Activated T-helper 17 cell treated with anti-CD3 and anti-CD28 coated beads, Interleukin-2, amount 50 U/mL, for 72 hours (primary cell): ENCODE results near the gene PLPP1. TPM values are rescaled to one million over a fixed set of nuclear protein-coding genes. Genes with fewer than 3 reads are reported as not detected.
"Not testable (repeated sequence)": the region's sequence is repeated elsewhere in the genome, so short reads cannot be mapped to it uniquely, and the experiment has no call there.

Experiments
- ATAC-seq: fragments of 150-1000 bp; cut with Tn5 transposase; replicated peaks from 2 replicates; pipeline ENCODE4 v1.10.0; 2021; ENCODE audit warnings: mild to moderate bottlenecking, moderate library complexity
- H3K27ac Mint-ChIP-seq: one replicate; pipeline ENCODE4 v1.8.0; 2022; ENCODE audit warnings: mixed read lengths
- H3K27me3 Mint-ChIP-seq: one replicate; pipeline ENCODE4 v1.8.0; 2022; ENCODE audit warnings: mixed read lengths
- H3K36me3 Mint-ChIP-seq: one replicate; pipeline ENCODE4 v1.8.0; 2022; ENCODE audit warnings: low read depth, mild to moderate bottlenecking, mixed read lengths
- H3K4me1 Mint-ChIP-seq: one replicate; pipeline ENCODE4 v1.8.0; 2022; ENCODE audit warnings: mixed read lengths
- H3K4me3 Mint-ChIP-seq: one replicate; pipeline ENCODE4 v1.8.0; 2022; ENCODE audit warnings: mild to moderate bottlenecking, mixed read lengths
- H3K9me3 Mint-ChIP-seq: one replicate; pipeline ENCODE4 v1.8.0; 2022; ENCODE audit warnings: mixed read lengths
- total RNA-seq, 2 donors: library from RNA; stranded (reverse); gene quantifications; one replicate each; pipeline ENCODE4 v1.2.3, GENCODE V29; 2022

The PLPP1 gene
- total RNA-seq, 2 donors from 2014 or later, result 4.8 to 9.7 TPM

DNA sequence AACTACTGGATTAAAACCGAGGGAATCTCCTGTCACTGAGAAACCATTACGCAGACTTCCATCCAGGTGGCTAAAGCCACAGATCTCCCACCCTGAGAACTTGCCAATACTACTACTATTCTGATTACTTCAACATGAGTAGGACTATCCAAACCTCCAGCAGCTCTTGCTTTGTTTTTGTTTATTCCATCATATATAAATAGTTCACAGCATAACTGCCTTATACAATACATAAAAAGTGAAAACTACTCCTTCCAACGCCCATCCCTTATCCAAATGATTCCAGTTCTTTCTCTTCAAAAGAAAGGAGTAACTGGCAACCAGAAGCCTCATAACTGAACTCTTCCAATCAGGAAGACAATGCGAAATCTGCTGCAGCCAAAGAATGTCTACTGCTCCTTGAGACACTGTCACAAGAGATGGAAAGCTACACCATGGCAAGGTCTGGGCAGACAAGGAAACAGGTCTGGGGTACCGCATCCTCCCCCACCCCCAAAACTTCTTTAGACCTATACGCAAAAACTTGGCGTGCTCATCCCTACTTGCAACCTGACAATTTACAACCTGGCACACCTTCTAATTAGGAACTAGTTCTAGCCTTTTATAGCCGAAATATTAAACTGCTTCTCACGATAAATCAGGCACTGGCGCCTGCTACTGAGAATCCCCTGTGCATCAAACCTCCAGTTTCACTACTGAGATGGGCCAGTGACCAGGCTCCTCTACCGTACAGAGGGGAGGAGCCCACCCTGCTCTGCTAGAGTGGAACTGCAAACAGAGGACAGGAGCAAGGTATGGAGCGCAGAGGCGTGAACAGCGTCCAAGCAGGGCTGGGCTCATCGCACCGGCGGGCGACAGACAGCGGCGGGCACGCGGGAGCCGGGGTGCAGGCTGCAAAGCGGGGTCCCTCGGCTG lies 986 bp downstream of the PLPP1 start:
- H3K27ac Mint-ChIP-seq, result peak overlapping the region; percentile 21
- H3K4me3 Mint-ChIP-seq, result peak overlapping the region; percentile 78
- H3K27me3 Mint-ChIP-seq, result no peaks in the 10 kb centered on the region
- H3K36me3 Mint-ChIP-seq, result no peaks in the 10 kb centered on the region
- peak; percentile 38 for ATAC-seq
- peaks cover 23% of the 10 kb centered on the region for H3K4me1 Mint-ChIP-seq
- H3K9me3 Mint-ChIP-seq, result no peaks in the 10 kb centered on the region

DNA sequence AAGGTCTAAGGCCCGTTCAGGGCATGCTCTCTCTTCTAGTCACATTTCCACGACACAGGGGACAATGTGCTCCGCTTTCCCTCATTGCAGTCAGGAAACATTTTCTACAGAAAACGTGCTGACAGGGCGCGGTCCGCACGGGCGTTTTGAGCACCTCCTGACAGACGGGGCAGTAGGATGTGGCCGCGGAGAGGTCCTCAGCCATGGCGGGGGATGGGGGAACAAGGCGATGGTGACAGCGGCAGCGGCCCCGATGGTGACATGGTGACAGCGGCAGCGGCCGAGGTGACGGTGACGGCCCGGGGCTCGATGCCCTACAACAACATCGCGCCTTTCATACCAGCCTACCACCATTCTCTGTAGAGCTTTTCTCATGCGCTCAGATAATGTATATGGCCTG lies 4.1 kb downstream of the PLPP1 start:
- Mint-ChIP-seq H3K27me3 (no peaks in the 10 kb centered on the region), H3K9me3 (no peaks in the 10 kb centered on the region), H3K36me3 (no peaks in the 10 kb centered on the region), H3K27ac (no peak overlapping the region), H3K4me1 (peaks cover 19% of the 10 kb centered on the region), H3K4me3 (no peak overlapping the region)
- no peak for ATAC-seq

DNA sequence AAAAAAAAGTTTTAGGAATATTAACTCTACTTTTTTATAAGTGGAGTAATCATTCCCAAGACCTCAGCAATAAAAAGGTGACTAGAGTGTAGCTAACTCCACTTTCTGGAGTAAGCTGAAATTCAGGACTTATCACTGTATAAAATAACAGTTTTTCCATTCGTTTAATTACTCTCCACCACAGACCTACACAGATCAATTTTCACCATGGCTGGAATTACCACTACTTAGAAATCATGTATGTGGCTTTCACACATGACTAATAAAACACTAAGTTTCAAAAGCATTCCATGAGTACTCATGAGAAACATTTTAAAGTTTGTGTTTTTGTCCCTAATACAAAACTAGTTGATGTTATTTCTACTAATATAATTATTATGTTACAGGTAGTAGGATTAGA lies 9.9 kb downstream of the PLPP1 start:
- H3K9me3 Mint-ChIP-seq, result no peaks in the 10 kb centered on the region

DNA sequence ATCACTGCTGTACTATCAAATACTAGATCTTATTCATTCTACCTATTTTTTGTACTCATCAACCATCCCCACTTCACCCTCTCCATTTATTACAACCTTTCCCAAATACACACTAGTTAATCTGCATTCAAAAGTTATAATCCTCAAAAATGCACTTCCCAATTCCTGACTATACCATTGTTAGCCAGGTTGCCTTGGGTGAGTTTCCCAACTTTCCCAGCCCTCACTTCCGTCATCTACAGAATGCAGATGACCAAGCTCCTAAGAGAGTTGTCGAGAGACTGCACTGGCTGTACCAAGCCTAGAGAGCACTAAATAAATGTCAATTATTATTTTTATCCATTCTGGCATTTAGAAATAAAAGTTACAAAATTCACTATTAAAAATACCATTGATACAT lies 11.5 kb downstream of the PLPP1 start:
- Mint-ChIP-seq H3K36me3 (no peaks in the 10 kb centered on the region), H3K27me3 (no peaks in the 10 kb centered on the region), H3K27ac (no peak overlapping the region), H3K4me1 (peaks cover 8% of the 10 kb centered on the region), H3K9me3 (no peaks in the 10 kb centered on the region), H3K4me3 (no peak overlapping the region)
- no peak for ATAC-seq

More for the DNA sequence above, 9.9 kb downstream of the PLPP1 start:
- ATAC-seq, result peak; percentile 73
- Mint-ChIP-seq H3K36me3 (no peaks in the 10 kb centered on the region), H3K4me1 (peaks cover 8% of the 10 kb centered on the region), H3K4me3 (no peak overlapping the region), H3K27ac (no peak overlapping the region), H3K27me3 (no peaks in the 10 kb centered on the region)

DNA sequence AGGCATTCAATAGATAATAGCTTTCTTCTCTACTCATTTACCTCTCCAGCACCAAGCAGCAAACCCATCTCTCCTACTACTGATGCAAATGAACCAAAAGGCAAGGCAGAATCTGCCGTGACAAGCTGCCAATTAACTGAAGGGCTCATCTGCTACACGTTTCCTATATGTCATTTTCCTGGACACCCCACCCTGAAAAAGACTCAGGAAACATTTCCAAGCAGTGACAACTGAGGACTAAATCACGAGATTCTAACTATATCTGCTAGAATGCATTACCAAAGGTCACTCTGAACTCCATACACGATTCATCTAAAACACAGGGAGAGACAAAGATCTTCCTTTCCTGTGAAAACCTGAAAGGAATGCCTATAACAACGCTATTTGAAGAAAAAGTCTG lies 12.9 kb downstream of the PLPP1 start:
- Mint-ChIP-seq H3K27me3 (no peaks in the 10 kb centered on the region), H3K27ac (no peak overlapping the region), H3K4me1 (peaks cover 8% of the 10 kb centered on the region), H3K36me3 (no peaks in the 10 kb centered on the region), H3K4me3 (no peak overlapping the region), H3K9me3 (no peaks in the 10 kb centered on the region)
- no peak for ATAC-seq

DNA sequence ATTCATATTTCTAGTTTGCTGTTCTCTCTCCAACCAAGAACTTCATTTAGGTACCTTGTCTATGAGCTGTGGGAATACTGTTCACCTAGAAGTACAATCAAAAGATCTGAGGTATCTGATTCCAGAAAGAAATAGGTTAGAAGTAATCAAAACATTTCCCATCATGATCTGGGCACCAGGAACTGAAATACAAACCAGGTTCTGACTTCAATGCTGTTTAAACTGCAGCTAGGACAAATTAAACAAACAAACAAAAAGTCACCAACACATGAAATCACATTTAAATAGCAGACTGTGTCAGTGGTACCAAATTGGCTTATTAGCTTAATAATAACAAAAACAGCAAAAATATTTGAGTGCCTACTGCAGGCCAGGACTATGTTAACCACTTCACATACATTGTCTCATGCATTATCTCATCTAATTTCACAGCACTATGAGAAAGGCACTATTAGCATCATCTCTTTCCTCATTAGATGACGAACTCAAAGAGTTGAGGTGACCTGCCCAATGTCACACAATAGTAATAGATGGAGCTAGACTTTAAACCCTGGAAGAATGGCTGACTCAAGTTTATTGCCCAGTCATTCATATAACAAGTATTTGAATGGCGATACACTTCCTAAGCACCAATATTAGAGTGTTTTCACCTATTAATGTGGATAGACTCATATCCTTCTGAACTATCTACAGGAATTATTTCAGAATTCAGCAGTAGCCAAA lies 14.5 kb downstream of the PLPP1 start:
- Mint-ChIP-seq H3K36me3 (no peaks in the 10 kb centered on the region), H3K4me3 (no peak overlapping the region), H3K4me1 (peaks cover 10% of the 10 kb centered on the region), H3K27me3 (no peaks in the 10 kb centered on the region), H3K27ac (no peak overlapping the region), H3K9me3 (no peaks in the 10 kb centered on the region)
- ATAC-seq, result no peak

DNA sequence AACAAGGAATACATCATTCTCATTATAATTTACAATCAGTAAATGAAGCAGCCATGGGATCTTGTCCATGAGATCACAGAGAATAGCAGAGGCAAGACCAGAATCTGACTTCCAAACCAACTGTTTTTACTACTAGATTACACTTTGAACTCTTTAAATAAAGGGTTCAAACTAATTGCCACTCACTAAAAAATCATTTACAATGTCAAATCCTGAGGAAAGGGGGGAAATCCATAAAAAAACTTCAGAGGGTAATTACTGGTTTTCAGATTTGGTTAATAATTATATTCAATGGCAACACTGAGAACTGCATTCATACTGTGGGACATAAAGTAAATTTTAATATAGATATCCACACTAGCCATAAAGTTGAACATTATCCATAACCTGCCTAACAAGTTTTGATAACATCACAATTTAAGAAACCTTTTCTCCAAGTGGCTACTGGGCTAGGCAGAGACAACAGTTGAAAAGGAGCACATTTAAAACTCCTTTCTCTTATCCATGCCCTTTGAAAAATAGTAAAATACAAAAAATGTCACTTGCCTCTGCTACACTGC lies 15.9 kb downstream of the PLPP1 start:
- Mint-ChIP-seq H3K27me3 (no peaks in the 10 kb centered on the region), H3K36me3 (no peaks in the 10 kb centered on the region), H3K27ac (no peak overlapping the region), H3K9me3 (no peaks in the 10 kb centered on the region), H3K4me1 (peaks cover 4% of the 10 kb centered on the region), H3K4me3 (no peak overlapping the region)
- ATAC-seq, result no peak

DNA sequence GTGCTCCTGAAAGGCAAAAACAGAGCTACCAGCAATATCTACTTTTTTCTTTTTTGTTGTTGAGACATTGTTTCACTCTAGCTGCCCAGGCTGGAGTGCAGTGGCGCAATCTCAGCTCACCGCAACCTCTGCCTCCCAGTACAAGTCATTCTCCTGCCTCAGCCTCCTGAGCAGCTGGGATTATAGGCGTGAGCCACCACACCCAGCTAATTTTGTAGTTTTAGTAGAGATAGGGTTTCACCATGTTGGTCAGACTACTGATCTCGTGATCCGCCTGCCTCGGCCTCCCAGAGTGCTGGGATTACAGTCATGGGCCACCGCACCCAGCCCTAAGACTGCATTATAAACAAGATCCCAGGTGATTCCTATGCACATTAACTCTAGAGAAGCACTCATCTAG lies 17.0 kb downstream of the PLPP1 start:
- no peak for ATAC-seq

DNA sequence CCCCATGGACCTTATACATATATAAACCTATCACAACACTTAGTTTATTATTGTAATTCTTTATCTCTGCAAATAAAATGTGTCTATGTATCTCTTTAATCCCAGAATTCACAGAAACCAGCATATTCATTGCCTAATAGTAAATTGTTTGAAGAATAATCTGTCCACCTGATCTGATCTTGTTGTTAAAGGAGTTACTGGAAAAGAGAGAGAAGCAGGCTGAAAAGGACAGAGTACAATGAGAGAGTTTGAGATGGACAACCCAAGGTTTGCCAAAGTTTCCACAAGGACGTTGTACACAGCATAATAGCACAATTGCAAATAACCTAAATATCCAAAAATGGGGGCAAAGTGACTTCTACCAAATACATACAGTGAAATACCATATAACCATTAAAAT lies 23.8 kb downstream of the PLPP1 start:
- ATAC-seq, result no peak
- peaks cover 3% of the 10 kb centered on the region for H3K4me1 Mint-ChIP-seq
- H3K9me3 Mint-ChIP-seq, result no peaks in the 10 kb centered on the region
- H3K27ac Mint-ChIP-seq, result no peak overlapping the region
- H3K27me3 Mint-ChIP-seq, result no peaks in the 10 kb centered on the region
- no peaks in the 10 kb centered on the region for H3K36me3 Mint-ChIP-seq
- no peak overlapping the region for H3K4me3 Mint-ChIP-seq

More for the DNA sequence above, 17.0 kb downstream of the PLPP1 start:
- H3K27me3 Mint-ChIP-seq, result no peaks in the 10 kb centered on the region
- H3K27ac Mint-ChIP-seq, result no peak overlapping the region
- no peaks in the 10 kb centered on the region for H3K36me3 Mint-ChIP-seq
- no peak overlapping the region for H3K4me3 Mint-ChIP-seq
- H3K4me1 Mint-ChIP-seq, result peaks cover 4% of the 10 kb centered on the region
- H3K9me3 Mint-ChIP-seq, result no peaks in the 10 kb centered on the region

DNA sequence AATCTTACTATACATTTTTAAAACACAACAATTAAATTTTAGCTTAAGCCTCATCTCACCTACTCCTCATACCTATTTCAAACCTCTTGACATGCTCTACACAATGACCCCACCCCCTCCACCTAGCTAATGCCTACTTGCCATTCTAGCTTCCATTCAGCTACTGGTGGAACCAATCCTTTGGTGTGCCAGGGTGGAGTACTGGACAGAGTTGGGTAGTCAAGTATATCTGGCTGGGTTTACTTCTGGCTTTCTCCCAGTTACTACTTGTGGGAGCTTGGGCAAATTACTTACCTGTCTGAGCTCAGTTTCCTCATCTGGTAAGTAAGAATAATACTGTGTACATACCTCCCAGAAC lies 24.3 kb downstream of the PLPP1 start:
- Mint-ChIP-seq H3K4me3 (no peak overlapping the region), H3K4me1 (no peaks in the 10 kb centered on the region), H3K27ac (no peak overlapping the region), H3K36me3 (no peaks in the 10 kb centered on the region), H3K9me3 (no peaks in the 10 kb centered on the region), H3K27me3 (no peaks in the 10 kb centered on the region)
- ATAC-seq, result no peak

DNA sequence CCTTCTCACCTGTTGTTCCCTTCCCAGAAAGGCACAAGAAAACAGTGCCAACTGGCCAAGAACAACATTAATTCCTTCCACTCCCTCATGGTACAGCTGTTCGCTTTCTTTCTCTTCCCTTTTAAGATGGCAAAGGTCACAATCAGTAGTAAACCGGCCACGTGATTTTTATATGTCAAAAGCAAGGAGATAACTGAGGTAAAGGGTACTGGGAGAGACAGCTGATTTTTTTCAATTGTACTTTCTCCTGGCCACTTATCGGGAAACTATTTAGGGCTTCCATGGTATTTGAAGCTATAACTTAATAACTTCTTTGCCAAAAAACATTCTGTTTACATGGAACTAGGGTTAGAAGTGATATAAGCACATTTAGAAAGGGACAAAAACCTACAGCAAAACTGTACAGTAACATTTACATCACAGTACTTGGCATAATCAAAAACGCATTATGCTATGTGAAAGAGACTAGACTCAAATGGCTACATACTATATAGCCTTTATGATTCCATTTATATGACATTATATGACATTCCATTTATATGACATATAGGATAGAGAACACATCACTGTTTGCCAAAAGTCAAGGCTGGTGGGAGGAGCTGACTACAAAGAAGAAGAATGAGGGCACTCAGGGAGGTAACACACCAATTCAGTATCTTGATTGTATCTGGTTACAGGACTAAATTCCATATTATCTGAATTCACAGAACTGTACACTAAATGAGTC lies 24.8 kb downstream of the PLPP1 start:
- no peaks in the 10 kb centered on the region for H3K36me3 Mint-ChIP-seq
- no peaks in the 10 kb centered on the region for H3K4me1 Mint-ChIP-seq
- no peaks in the 10 kb centered on the region for H3K27me3 Mint-ChIP-seq
- no peaks in the 10 kb centered on the region for H3K9me3 Mint-ChIP-seq
- H3K4me3 Mint-ChIP-seq, result no peak overlapping the region
- no peak for ATAC-seq
- no peak overlapping the region for H3K27ac Mint-ChIP-seq

DNA sequence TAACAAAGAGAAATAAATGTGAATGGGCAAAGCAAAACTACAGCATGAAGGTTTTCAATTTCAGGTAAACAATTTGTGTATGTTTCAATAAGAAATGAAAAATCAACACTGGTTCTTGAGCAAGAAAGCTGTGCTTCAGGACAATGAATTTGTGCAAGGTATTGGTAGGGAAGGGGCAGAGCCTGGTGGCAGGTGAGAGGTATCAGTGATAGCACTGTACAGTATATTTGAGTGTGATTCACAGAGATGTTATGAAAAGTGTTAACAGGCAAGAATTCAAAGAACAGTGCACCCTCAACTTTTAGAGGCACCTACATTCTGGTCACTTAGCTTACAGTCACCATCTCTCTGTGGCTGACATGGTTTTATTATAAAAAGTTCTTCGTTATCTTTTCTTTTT lies 25.7 kb downstream of the PLPP1 start:
- H3K36me3 Mint-ChIP-seq, result no peaks in the 10 kb centered on the region
- no peak overlapping the region for H3K27ac Mint-ChIP-seq
- H3K27me3 Mint-ChIP-seq, result no peaks in the 10 kb centered on the region
- ATAC-seq, result no peak
- no peaks in the 10 kb centered on the region for H3K4me1 Mint-ChIP-seq
- H3K4me3 Mint-ChIP-seq, result no peak overlapping the region
- no peaks in the 10 kb centered on the region for H3K9me3 Mint-ChIP-seq

DNA sequence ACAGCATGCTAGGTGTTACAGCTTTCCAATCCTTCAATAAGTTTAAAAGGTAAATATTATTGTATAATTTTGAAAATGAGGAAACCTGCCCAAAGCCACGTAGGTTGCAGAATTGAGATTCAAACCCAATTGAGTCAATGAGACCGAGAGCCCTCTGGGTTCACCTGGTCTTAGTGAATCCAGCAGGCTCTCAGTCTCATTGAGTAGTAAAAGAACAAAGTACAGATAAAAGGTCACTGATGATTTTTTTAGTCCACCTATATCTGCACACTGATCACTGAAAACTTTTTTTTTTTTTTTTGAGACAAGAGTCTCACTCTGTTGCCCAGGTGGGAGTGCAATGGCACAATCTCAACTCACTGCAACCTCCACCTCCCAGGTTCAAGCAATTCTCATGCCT lies 27.2 kb downstream of the PLPP1 start:
- H3K4me3 Mint-ChIP-seq, result no peak overlapping the region
- no peaks in the 10 kb centered on the region for H3K4me1 Mint-ChIP-seq
- H3K9me3 Mint-ChIP-seq, result no peaks in the 10 kb centered on the region
- no peaks in the 10 kb centered on the region for H3K36me3 Mint-ChIP-seq
- H3K27ac Mint-ChIP-seq, result no peak overlapping the region
- H3K27me3 Mint-ChIP-seq, result no peaks in the 10 kb centered on the region
- ATAC-seq, result no peak

DNA sequence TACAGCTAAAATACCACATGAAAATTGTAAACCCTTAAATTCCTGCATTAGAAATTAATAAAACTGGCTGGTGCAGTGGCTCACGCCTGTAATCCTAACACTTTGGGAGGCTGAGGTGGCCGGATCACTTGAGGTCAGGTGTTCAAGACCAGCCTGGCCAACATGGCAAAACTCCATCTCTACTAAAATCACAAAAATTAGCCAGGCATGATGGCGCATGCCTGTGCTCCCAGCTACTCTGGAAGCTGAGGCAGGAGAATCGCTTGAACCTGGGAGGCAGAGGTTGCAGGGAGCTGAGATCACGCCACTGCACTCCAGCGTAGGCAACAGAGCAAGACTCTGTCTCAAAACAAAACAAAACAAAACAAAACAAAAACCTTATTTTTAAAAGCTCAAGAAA lies 29.1 kb downstream of the PLPP1 start:
- not testable (repeated sequence) for H3K9me3 Mint-ChIP-seq, H3K36me3 Mint-ChIP-seq, H3K27ac Mint-ChIP-seq, ATAC-seq, H3K27me3 Mint-ChIP-seq, H3K4me3 Mint-ChIP-seq, H3K4me1 Mint-ChIP-seq
